Heart left ventricle (tissue), 16 donors: ENCODE results near the gene PTPDC1. TPM values are rescaled to one million over a fixed set of nuclear protein-coding genes. Genes with fewer than 3 reads are reported as not detected.

ENCODE experiments used
- ATAC-seq, 4 donors: fragments of 200-7000 bp; cut with Tn5 transposase; one replicate each; pipeline ENCODE4 v1.9.1; 2020 to 2022; ENCODE audit warnings: moderate library complexity in 4 of 4, mild to moderate bottlenecking in 3 of 4, moderate number of reproducible peaks in 1 of 4
- DNase-seq, 5 donors: peaks; one replicate each; pipeline ENCODE4 v3.0.0-alpha.2; 2020
- H3K27ac ChIP-seq, 12 donors: fragments of 200-600 bp; sonication (generic) in 4 of 12; one replicate each; pipeline versions ENCODE4 v1.5.0 to v1.8.0; 2016 to 2022; ENCODE audit warnings: mild to moderate bottlenecking in 2 of 12
- H3K27me3 ChIP-seq, 9 donors: fragments of 200-600 bp; sonication (generic) in 2 of 9; one replicate each; pipeline versions ENCODE4 v1.5.1 to v1.8.0; 2016 to 2022; ENCODE audit warnings: mild to moderate bottlenecking in 3 of 9
- H3K36me3 ChIP-seq, 9 donors: fragments of 200-600 bp; sonication (generic) in 2 of 9; one replicate each; pipeline versions ENCODE4 v1.5.0 to v1.8.0; 2018 to 2022; ENCODE audit warnings: mild to moderate bottlenecking in 2 of 9
- H3K4me1 ChIP-seq, 12 donors: fragments of 200-600 bp; sonication (generic) in 4 of 12; one replicate each; pipeline versions ENCODE4 v1.5.0 to v1.8.0; 2016 to 2022; ENCODE audit warnings: mild to moderate bottlenecking in 3 of 12
- H3K4me3 ChIP-seq, 12 donors: fragments of 200-600 bp; sonication (generic) in 4 of 12; one replicate each; pipeline versions ENCODE4 v1.5.0 to v1.8.0; 2017 to 2022; ENCODE audit warnings: mild to moderate bottlenecking in 9 of 12, moderate library complexity in 4 of 12
- H3K9me3 ChIP-seq, 12 donors: fragments of 200-600 bp; sonication (generic) in 4 of 12; one replicate each; pipeline versions ENCODE4 v1.5.0 to v1.8.0; 2016 to 2022; ENCODE audit warnings: mild to moderate bottlenecking in 1 of 12
- CTCF ChIP-seq, 12 donors: fragments of 200-600 bp; sonication (generic) in 4 of 12; IDR thresholded peaks; one replicate each; pipeline versions ENCODE4 v1.5.0 to v1.8.0; 2018 to 2022; ENCODE audit warnings: antibody characterized with exemption in 12 of 12, mild to moderate bottlenecking in 5 of 12
- POLR2A ChIP-seq, 2 donors: fragments of 450-650 bp; IDR thresholded peaks; one replicate each; pipeline ENCODE4 v1.6.1; 2017; ENCODE audit warnings: antibody characterized with exemption in 2 of 2, mild to moderate bottlenecking in 2 of 2, moderate library complexity in 2 of 2
- WGBS, 4 donors: extraction: QIAGEN DNeasy Blood & Tissue Kit in 2 of 4; methylation state at CpG; one replicate each; pipeline versions ENCODE4 v1.1.5 to v1.1.7; 2013 to 2018; 5-methylcytosine and 5-hydroxymethylcytosine counted together
- intact Hi-C, 10 donors: fragments of 100-400 bp; cut with DNase I; formaldehyde crosslinking; loops; one replicate each; pipeline versions ENCODE4 v1.11.1 to v1.14.2; 2022
- polyA plus RNA-seq, 2 donors: library from polyadenylated mRNA; stranded (reverse); fragments of 200-250 nt; gene quantifications; one replicate each; pipeline ENCODE4 v1.2.3, GENCODE V29; 2013
- total RNA-seq, 9 donors: library from RNA; depleted of rRNA in 2 of 9; stranded (reverse); fragments of >200 nt in 2 of 9; fragmentation: NEBNext Ultra II Directional in 3 of 9; extraction: Animal tissue kit (Norgen Biotek cat#: 25700) in 3 of 9; gene quantifications; one replicate each; pipeline versions ENCODE4 v1.1.0 to v1.2.4, GENCODE V29; 2016 to 2023
- donor health status: ischemic (EF 13 %, LVEDD 7.1; RV severe dilation, severe dysfunction).
- donor health status: healthy with polysubstance abuse.
- donor health status: DM: no; HTN: yes; CAD: no.
- donor health status: DM: no; HTN: no; CAD: no.
- donor health status: ischemic (EF 25% LVEDD 6.9; RV normal size, moderate dysfunction).
- donor health status: ischemic (EF 25% LVEDD 5.7; RV mildly dilated, moderate dysfunction).
- donor health status: healthy.
- donor health status: DM: yes; HTN: yes; CAD: no.
- donor health status: ischemic (EF 35%, LVEDD 5.7; RV mildly dilated, moderate dysfunction).
- donor health status: nonischemic (EF 11% LVEDD 7.7; RV severe dilation, severe dysfunction).
- donor health status: DM: yes; HTN: yes; CAD: no.
- donor health status: PGD.
- donor health status: ischemic (EF 29% LVEDD 5.4; RV normal size, mild dysfunction).
- donor health status: nonischemic (EF 23%, LVEDD 6.1; RV moderate dilation, normal function).

The PTPDC1 gene
- total and polyA plus RNA-seq, 11 donors: 6.0 to 12.3 (median 7.9) TPM

- intact Hi-C loops: loop anchor here in 1 of 10 donors (10.0 kb wide), 1 partner anchor 726 kb away; no protein-coding TSS in a partner anchor
- Histone ChIP-seq H3K9me3 (peaks cover 0 to 19% (median 0%) of the 10 kb centered on the region in 12 donors), H3K27ac (no peak overlapping the region), H3K4me1 (no peaks in the 10 kb centered on the region), H3K36me3 (peaks cover 0 to 7% (median 0%) of the 10 kb centered on the region in 9 donors), H3K4me3 (no peak overlapping the region), H3K27me3 (no peaks in the 10 kb centered on the region)
- ATAC-seq (no peak), DNase-seq (no peak)
- 92 to 99% (median 96%) methylated on average over 5 of the region's 5 CpGs for WGBS, 4 donors
- TF ChIP-seq POLR2A (IDR thresholded peaks at IDR 0.05) (no peak), CTCF (IDR thresholded peaks at IDR 0.05) (no peak)
These were observed 36.7 kb downstream of the PTPDC1 start for GRCh38 chr9:94120854-94121376.

- no peak overlapping the region for H3K27ac ChIP-seq
- WGBS, 4 donors: 96 to 100% (median 98%) methylated on average over 1 of the region's 1 CpG
- no peak for TF ChIP-seq POLR2A (IDR thresholded peaks at IDR 0.05)
- no peak for TF ChIP-seq CTCF (IDR thresholded peaks at IDR 0.05)
- peaks cover 0 to 7% (median 0%) of the 10 kb centered on the region in 9 donors for H3K36me3 ChIP-seq
- peaks cover 0 to 47% (median 15%) of the 10 kb centered on the region in 12 donors for H3K9me3 ChIP-seq
- intact Hi-C loops: loop anchor here in 1 of 10 donors (10.0 kb wide), 1 partner anchor 732 kb away; no protein-coding TSS in a partner anchor
- no peaks in the 10 kb centered on the region for H3K27me3 ChIP-seq
- DNase-seq (no peak), ATAC-seq (no peak)
- H3K4me3 ChIP-seq: no peak overlapping the region
- no peaks in the 10 kb centered on the region for H3K4me1 ChIP-seq
These were observed 42.6 kb downstream of the PTPDC1 start for GRCh38 chr9:94126844-94127243.

- peaks cover 0 to 47% (median 15%) of the 10 kb centered on the region in 12 donors for H3K9me3 ChIP-seq
- intact Hi-C loops: loop anchor here in 1 of 10 donors (10.0 kb wide), 1 partner anchor 733 kb away; no protein-coding TSS in a partner anchor
These were observed 43.5 kb downstream of the PTPDC1 start for GRCh38 chr9:94127806-94128205.

GRCh38 chr9:94128580-94128979 is 44.3 kb downstream of the PTPDC1 start:
- ATAC-seq (no peak), DNase-seq (no peak)
- Histone ChIP-seq H3K4me3 (no peak overlapping the region), H3K36me3 (no peaks in the 10 kb centered on the region), H3K27me3 (no peaks in the 10 kb centered on the region), H3K4me1 (no peaks in the 10 kb centered on the region), H3K27ac (no peak overlapping the region), H3K9me3 (peaks cover 0 to 47% (median 15%) of the 10 kb centered on the region in 12 donors)
- TF ChIP-seq POLR2A (IDR thresholded peaks at IDR 0.05): no peak
- TF ChIP-seq CTCF (IDR thresholded peaks at IDR 0.05): no peak
- intact Hi-C loops: loop anchor here in 1 of 10 donors (10.0 kb wide), 1 partner anchor 734 kb away; no protein-coding TSS in a partner anchor

More at GRCh38 chr9:94127806-94128205, 43.5 kb downstream of the PTPDC1 start:
- Histone ChIP-seq H3K36me3 (peaks cover 0 to 6% (median 0%) of the 10 kb centered on the region in 9 donors), H3K27ac (no peak overlapping the region), H3K27me3 (no peaks in the 10 kb centered on the region), H3K4me3 (no peak overlapping the region), H3K4me1 (no peaks in the 10 kb centered on the region)
- no peak for ATAC-seq
- no peak for DNase-seq
- TF ChIP-seq CTCF (IDR thresholded peaks at IDR 0.05): no peak
- no peak for TF ChIP-seq POLR2A (IDR thresholded peaks at IDR 0.05)
